ENCODE measurements around the gene PCDHGA7.
"Not testable (repeated sequence)": the region's sequence is repeated elsewhere in the genome, so short reads cannot be mapped to it uniquely, and the experiment has no call there.

Gene PCDHGA7

DNA sequence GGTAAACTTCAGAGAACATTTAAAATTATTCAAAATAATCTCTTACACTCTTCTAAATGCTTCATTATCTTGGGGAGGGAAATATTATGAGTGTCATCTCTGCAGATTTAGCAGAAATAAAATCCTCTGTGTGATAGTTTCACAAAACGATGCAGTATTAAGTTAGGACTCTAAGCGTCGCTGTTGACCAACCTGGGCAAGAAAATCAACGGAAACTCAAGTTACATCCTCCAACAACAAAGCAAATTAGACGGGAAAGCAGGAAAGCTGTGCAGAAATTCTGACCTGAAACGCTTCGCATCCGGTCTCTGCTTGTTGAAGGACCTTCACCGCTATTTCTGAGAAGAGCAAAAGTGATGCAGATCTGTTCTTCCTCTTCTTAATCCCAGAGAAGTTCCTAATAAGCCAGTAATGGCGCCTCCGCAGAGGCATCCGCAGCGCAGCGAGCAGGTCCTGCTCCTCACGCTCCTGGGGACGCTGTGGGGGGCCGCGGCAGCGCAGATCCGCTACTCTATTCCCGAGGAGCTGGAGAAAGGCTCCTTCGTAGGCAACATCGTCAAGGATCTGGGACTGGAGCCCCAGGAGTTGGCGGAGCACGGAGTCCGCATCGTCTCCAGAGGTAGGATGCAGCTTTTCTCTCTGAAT, 8.7 kb upstream of the PCDHGA7 start, which contains the start of gene PCDHGA6:
PCDHGA6 (plus strand) TSS at position 219 of the 645 bp plus-strand sequence; CDS start at position 412, 193 bp downstream.
- H3K4me3 Mint-ChIP-seq = no peak within 1 kb of the TSS

DNA sequence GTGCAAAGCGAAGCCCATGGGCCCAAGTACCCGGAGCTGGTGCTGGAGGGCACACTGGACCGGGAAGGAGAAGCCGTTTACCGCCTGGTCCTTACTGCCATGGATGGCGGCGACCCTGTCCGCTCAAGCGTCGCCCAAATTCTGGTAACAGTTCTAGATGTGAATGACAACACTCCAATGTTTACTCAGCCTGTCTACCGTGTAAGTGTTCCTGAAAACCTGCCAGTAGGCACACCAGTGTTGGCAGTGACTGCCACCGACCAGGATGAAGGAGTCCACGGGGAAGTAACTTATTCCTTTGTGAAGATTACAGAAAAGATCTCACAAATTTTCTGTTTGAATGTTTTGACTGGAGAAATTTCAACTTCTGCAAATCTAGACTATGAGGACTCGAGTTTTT, 7.9 kb upstream of the PCDHGA7 start:
- Mint-ChIP-seq H3K4me1 (peaks cover 8% of the 10 kb centered on the region), H3K9me3 (peaks cover 10% of the 10 kb centered on the region), H3K27me3 (peaks cover 31% of the 10 kb centered on the region), H3K4me3 (no peak overlapping the region), H3K36me3 (ENCODE audit: insufficient read depth) (peaks cover 2% of the 10 kb centered on the region), H3K27ac (ENCODE audit: low read depth) (no peak overlapping the region)
- no peak for DNase-seq (ENCODE audit: low spot score in 2 of 2)
- ATAC-seq (replicated peaks; ENCODE audit: extremely low read depth, poor library complexity, severe bottlenecking) = no peak

More for the DNA sequence above, 8.7 kb upstream of the PCDHGA7 start, which contains the start of gene PCDHGA6:
- ATAC-seq (replicated peaks; ENCODE audit: extremely low read depth, poor library complexity, severe bottlenecking) = no peak
- Mint-ChIP-seq H3K4me1 (peaks cover 8% of the 10 kb centered on the region), H3K36me3 (ENCODE audit: insufficient read depth) (peaks cover 2% of the 10 kb centered on the region), H3K9me3 (peaks cover 9% of the 10 kb centered on the region), H3K27me3 (peaks cover 35% of the 10 kb centered on the region), H3K27ac (ENCODE audit: low read depth) (no peak within 1 kb of the TSS)
- DNase-seq (ENCODE audit: low spot score in 2 of 2) = no peak

DNA sequence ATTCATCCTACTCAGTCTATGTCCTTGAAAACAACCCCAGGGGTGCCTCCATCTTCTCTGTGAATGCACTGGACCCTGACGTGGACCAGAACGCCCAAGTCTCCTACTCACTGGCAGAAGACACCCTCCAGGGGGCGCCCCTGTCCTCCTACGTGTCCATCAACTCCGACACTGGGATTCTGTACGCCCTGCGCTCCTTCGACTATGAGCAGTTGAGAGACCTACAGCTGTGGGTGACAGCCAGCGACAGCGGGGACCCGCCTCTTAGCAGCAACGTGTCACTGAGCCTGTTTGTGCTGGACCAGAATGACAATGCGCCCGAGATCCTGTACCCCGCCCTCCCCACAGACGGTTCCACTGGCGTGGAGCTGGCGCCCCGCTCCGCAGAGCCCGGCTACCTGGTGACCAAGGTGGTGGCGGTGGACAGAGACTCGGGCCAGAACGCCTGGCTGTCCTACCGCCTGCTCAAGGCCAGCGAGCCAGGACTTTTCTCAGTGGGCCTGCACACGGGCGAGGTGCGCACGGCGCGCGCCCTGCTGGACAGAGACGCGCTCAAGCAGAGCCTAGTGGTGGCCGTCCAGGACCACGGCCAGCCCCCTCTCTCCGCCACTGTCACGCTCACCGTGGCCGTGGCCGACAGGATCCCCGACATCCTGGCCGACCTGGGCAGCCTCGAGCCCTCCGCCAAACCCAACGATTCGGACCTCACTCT, 6.9 kb upstream of the PCDHGA7 start:
- not testable (repeated sequence) for DNase-seq (ENCODE audit: low spot score in 2 of 2); H3K4me1 Mint-ChIP-seq; H3K9me3 Mint-ChIP-seq; ATAC-seq (replicated peaks; ENCODE audit: extremely low read depth, poor library complexity, severe bottlenecking); H3K36me3 Mint-ChIP-seq (ENCODE audit: insufficient read depth); H3K4me3 Mint-ChIP-seq; H3K27ac Mint-ChIP-seq (ENCODE audit: low read depth)
- H3K27me3 Mint-ChIP-seq = peaks cover 21% of the 10 kb centered on the region

DNA sequence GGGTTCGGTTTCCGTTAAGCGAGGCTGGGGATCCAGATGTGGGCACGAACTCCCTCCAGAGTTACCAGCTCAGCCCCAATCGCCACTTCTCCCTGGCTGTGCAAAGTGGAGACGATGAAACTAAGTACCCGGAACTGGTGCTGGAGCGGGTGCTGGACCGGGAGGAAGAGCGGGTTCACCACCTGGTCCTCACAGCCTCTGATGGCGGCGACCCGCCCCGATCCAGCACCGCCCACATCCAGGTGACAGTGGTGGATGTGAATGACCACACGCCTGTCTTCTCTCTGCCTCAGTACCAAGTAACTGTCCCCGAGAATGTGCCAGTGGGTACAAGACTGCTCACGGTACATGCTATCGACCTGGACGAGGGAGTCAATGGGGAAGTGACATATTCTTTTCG, 803 bp downstream of the PCDHGA7 start:
- peaks cover 14% of the 10 kb centered on the region for H3K9me3 Mint-ChIP-seq
- peaks cover 3% of the 10 kb centered on the region for H3K36me3 Mint-ChIP-seq (ENCODE audit: insufficient read depth)
- no peak overlapping the region for H3K27ac Mint-ChIP-seq (ENCODE audit: low read depth)
- peaks cover 52% of the 10 kb centered on the region for H3K27me3 Mint-ChIP-seq
- no peaks in the 10 kb centered on the region for H3K4me1 Mint-ChIP-seq
- H3K4me3 Mint-ChIP-seq = peak overlapping the region; percentile 52
- DNase-seq (ENCODE audit: low spot score in 2 of 2) (no peak), ATAC-seq (replicated peaks; ENCODE audit: extremely low read depth, poor library complexity, severe bottlenecking) (no peak)

DNA sequence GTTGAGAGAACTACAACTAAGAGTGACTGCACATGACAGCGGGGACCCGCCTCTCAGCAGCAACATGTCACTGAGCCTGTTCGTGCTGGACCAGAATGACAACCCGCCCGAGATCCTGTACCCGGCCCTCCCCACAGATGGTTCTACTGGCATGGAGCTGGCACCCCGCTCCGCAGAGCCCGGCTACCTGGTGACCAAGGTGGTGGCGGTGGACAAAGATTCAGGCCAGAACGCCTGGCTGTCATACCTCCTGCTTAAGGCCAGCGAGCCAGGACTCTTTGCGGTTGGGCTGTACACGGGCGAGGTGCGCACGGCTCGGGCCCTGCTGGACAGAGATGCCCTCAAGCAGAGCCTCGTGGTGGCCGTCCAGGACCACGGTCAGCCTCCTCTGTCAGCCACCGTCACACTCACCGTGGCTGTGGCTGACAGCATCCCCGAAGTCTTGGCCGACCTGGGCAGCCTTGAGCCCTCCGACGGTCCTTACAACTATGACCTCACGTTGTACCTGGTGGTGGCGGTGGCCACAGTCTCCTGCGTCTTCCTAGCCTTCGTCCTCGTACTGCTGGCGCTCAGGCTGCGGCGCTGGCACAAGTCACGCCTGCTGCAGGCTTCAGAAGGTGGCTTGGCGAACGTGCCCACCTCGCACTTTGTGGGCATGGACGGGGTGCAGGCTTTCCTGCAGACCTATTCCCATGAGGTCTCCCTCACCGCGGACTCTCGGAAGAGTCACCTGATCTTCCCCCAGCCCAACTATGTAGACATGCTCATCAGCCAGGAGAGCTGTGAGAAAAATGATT, 2.1 kb downstream of the PCDHGA7 start:
- Mint-ChIP-seq H3K9me3 (peaks cover 14% of the 10 kb centered on the region), H3K27ac (ENCODE audit: low read depth) (no peak overlapping the region), H3K27me3 (peaks cover 62% of the 10 kb centered on the region), H3K4me3 (no peak overlapping the region), H3K4me1 (no peaks in the 10 kb centered on the region), H3K36me3 (ENCODE audit: insufficient read depth) (peaks cover 3% of the 10 kb centered on the region)
- ATAC-seq (replicated peaks; ENCODE audit: extremely low read depth, poor library complexity, severe bottlenecking) (no peak), DNase-seq (ENCODE audit: low spot score in 2 of 2) (no peak)

DNA sequence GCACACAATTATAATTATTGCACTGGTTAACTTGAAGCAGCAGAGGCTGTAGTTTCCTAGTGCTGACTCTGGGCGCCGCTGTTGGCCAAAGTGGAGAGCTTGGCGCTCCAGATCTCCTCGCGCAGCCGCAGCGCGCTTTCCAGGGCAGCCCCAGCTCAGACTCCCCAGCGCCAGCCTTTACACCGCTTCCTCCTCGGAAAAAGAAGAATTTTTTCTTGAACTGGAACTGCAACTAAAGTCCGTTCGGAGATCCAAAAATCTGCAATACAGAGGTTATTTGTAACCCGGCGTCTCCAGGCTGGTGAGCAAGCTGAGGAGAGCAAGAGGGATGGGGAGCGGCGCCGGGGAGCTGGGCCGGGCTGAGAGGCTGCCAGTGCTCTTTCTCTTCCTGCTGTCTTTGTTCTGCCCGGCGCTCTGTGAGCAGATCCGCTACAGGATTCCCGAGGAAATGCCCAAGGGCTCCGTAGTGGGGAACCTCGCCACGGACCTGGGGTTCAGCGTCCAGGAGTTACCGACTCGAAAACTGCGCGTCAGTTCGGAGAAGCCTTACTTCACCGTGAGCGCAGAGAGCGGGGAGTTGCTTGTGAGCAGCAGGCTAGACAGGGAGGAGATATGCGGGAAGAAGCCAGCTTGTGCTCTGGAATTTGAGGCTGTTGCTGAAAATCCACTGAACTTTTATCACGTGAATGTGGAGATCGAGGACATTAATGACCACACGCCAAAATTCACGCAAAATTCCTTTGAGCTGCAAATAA, 5.2 kb downstream of the PCDHGA7 start, which contains the start of gene PCDHGB4:
PCDHGB4 (plus strand) TSS at position 142 of the 755 bp plus-strand sequence; CDS start at position 329, 187 bp downstream.
- H3K27me3 Mint-ChIP-seq = peaks cover 79% of the 10 kb centered on the region
- DNase-seq (ENCODE audit: low spot score in 2 of 2); H3K36me3 Mint-ChIP-seq (ENCODE audit: insufficient read depth); H3K27ac Mint-ChIP-seq (ENCODE audit: low read depth); H3K4me3 Mint-ChIP-seq; H3K4me1 Mint-ChIP-seq: not testable (repeated sequence)
- ATAC-seq (replicated peaks; ENCODE audit: extremely low read depth, poor library complexity, severe bottlenecking) = peak; percentile 19
- peaks cover 24% of the 10 kb centered on the region for H3K9me3 Mint-ChIP-seq

DNA sequence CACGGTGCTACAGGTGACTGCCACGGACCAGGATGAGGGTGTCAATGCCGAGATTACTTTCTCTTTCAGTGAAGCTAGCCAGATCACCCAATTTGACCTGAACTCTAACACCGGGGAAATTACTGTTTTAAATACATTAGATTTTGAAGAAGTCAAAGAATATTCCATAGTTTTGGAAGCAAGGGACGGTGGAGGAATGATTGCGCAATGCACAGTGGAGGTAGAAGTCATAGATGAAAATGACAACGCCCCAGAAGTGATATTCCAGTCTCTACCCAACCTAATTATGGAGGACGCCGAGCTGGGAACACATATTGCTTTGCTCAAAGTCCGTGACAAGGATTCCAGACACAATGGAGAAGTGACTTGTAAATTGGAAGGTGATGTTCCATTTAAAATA, 6.1 kb downstream of the PCDHGA7 start:
- no peak overlapping the region for H3K4me3 Mint-ChIP-seq

DNA sequence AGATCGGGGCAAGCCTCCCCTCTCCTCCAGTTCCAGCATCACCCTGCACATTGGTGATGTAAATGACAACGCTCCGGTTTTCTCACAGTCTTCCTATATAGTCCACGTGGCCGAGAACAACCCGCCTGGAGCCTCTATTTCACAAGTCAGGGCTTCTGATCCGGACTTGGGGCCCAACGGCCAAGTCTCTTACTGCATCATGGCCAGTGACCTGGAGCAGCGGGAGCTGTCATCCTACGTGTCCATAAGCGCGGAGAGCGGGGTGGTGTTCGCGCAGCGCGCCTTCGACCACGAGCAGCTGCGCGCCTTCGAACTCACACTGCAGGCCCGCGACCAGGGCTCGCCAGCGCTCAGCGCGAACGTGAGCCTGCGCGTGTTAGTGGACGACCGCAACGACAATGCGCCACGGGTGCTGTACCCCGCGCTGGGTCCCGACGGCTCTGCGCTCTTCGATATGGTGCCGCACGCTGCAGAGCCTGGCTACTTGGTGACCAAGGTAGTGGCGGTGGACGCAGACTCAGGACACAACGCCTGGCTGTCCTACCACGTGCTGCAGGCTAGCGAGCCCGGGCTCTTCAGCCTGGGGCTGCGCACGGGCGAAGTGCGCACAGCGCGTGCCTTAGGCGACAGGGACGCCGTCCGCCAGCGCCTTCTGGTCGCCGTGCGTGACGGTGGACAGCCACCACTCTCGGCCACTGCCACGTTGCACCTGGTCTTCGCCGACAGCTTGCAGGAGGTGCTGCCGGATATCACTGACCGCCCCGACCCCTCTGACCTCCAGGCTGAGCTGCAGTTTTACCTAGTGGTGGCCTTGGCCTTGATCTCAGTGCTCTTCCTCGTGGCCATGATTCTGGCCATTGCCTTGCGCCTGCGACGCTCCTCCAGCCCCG, 6.9 kb downstream of the PCDHGA7 start:
- Mint-ChIP-seq H3K36me3 (ENCODE audit: insufficient read depth) (peaks cover 2% of the 10 kb centered on the region), H3K27ac (ENCODE audit: low read depth) (no peak overlapping the region), H3K4me3 (no peak overlapping the region), H3K27me3 (peaks cover 66% of the 10 kb centered on the region), H3K9me3 (peaks cover 25% of the 10 kb centered on the region), H3K4me1 (no peaks in the 10 kb centered on the region)
- DNase-seq (ENCODE audit: low spot score in 2 of 2) (no peak), ATAC-seq (replicated peaks; ENCODE audit: extremely low read depth, poor library complexity, severe bottlenecking) (no peak)

More for the DNA sequence above, 6.1 kb downstream of the PCDHGA7 start:
- H3K27ac Mint-ChIP-seq (ENCODE audit: low read depth) = no peak overlapping the region
- peaks cover 2% of the 10 kb centered on the region for H3K36me3 Mint-ChIP-seq (ENCODE audit: insufficient read depth)
- no peaks in the 10 kb centered on the region for H3K4me1 Mint-ChIP-seq
- H3K27me3 Mint-ChIP-seq = peaks cover 73% of the 10 kb centered on the region
- DNase-seq (ENCODE audit: low spot score in 2 of 2) (no peak), ATAC-seq (replicated peaks; ENCODE audit: extremely low read depth, poor library complexity, severe bottlenecking) (no peak)
- H3K9me3 Mint-ChIP-seq = peaks cover 25% of the 10 kb centered on the region

DNA sequence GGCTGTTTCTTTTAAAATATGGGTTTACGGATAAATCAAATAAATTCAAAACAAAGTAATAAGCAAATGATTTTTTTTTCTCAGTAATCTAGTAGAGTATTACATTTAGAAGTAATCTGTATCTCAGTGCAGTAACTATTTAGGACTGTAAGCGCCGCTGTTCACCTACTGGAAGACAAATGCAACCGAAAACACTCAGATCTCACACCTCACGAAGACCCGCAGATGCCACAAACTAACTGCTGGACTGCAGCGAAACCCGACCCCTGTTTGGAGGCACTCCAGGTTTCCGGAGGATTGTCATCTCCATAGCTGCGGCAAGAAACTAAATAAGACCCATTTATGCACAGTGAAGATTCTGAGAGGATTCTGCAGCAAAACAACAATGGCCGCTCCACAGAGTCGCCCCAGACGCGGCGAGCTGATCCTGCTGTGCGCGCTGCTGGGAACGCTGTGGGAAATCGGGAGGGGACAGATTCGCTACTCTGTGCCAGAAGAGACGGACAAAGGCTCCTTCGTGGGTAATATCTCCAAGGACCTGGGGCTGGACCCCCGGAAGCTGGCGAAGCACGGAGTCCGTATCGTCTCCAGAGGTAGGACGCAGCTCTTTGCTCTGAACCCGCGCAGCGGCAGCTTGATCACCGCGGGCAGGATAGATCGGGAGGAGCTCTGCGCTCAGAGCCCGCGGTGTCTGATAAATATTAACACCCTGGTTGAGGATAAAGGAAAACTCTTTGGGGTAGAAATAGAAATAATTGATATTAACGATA, 10.1 kb downstream of the PCDHGA7 start, which contains the start of gene PCDHGA8:
PCDHGA8 (plus strand) TSS at position 205 of the 770 bp plus-strand sequence; CDS start at position 386, 181 bp downstream.
- peaks cover 2% of the 10 kb centered on the region for H3K36me3 Mint-ChIP-seq (ENCODE audit: insufficient read depth)
- peaks cover 69% of the 10 kb centered on the region for H3K27me3 Mint-ChIP-seq
- no peaks in the 10 kb centered on the region for H3K4me1 Mint-ChIP-seq
- H3K4me3 Mint-ChIP-seq = no peak within 1 kb of the TSS
- H3K9me3 Mint-ChIP-seq = peaks cover 15% of the 10 kb centered on the region
- H3K27ac Mint-ChIP-seq (ENCODE audit: low read depth) = no peak within 1 kb of the TSS
- no peak for ATAC-seq (replicated peaks; ENCODE audit: extremely low read depth, poor library complexity, severe bottlenecking)
- DNase-seq (ENCODE audit: low spot score in 2 of 2) = no peak

DNA sequence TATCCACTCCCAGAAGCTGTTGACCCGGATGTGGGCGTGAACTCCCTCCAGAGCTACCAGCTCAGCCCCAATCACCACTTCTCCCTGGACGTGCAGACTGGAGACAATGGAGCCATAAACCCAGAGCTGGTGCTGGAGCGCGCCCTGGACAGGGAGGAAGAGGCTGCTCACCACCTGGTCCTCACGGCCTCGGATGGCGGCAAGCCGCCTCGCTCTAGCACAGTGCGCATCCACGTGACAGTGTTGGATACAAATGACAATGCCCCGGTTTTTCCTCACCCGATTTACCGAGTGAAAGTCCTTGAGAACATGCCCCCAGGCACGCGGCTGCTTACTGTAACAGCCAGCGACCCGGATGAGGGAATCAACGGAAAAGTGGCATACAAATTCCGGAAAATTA, 10.7 kb downstream of the PCDHGA7 start:
- no peak overlapping the region for H3K27ac Mint-ChIP-seq (ENCODE audit: low read depth)
- no peak for DNase-seq (ENCODE audit: low spot score in 2 of 2)
- no peak for ATAC-seq (replicated peaks; ENCODE audit: extremely low read depth, poor library complexity, severe bottlenecking)
- peaks cover 2% of the 10 kb centered on the region for H3K36me3 Mint-ChIP-seq (ENCODE audit: insufficient read depth)
- H3K9me3 Mint-ChIP-seq = peaks cover 15% of the 10 kb centered on the region
- H3K4me3 Mint-ChIP-seq = no peak overlapping the region
- peaks cover 67% of the 10 kb centered on the region for H3K27me3 Mint-ChIP-seq
- H3K4me1 Mint-ChIP-seq = no peaks in the 10 kb centered on the region

Measured in central memory CD8-positive, alpha-beta T cell (primary cell).